ENCODE measurements around the gene SAP30BP. TPM values are rescaled to one million over a fixed set of nuclear protein-coding genes. Genes with fewer than 3 reads are reported as not detected.
A peak's percentile ranks its signal among the peaks of the same experiment; 100 is the strongest.

SAP30BP gene
- total RNA-seq, 4 donors from 2014 or later = 33.9 to 72.7 (median 44.4) TPM

DNA sequence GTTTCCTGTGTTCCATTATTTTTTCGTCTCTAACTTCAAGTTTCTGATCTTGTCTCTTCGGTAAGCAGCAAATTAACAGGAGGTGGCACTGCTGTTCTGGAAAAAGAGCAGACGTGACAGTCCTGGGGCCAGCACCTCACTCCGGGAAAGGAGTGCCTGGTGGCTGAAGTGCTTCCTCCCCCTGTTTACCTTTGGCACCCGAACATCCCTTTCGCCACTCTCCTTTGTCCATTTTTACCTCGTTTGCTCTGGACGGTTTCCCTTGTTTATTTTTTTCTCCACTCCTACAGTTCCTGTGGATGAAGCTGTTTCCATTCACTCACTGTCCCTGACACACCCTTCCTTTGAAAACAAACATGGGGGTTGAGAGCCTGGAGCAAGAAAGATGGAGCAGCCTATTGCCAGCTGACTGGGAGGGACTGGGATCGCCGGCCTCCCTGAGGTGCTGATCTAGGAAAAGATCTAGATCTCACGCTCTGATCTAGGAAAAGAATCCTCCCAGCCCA is 12.6 kb downstream of the SAP30BP start:
- Histone ChIP-seq H3K9me3 (no peaks in the 10 kb centered on the region), H3K4me1 (peaks cover 14 to 57% (median 38%) of the 10 kb centered on the region in 3 donors), H3K4me3 (no peak overlapping the region), H3K27me3 (no peaks in the 10 kb centered on the region), H3K36me3 (peaks cover 0 to 40% (median 0%) of the 10 kb centered on the region in 3 donors), H3K27ac (peak overlapping the region; percentile 24 to 72 (median 66))
- DNase-seq = no peak
- TF ChIP-seq, protein P1, sequence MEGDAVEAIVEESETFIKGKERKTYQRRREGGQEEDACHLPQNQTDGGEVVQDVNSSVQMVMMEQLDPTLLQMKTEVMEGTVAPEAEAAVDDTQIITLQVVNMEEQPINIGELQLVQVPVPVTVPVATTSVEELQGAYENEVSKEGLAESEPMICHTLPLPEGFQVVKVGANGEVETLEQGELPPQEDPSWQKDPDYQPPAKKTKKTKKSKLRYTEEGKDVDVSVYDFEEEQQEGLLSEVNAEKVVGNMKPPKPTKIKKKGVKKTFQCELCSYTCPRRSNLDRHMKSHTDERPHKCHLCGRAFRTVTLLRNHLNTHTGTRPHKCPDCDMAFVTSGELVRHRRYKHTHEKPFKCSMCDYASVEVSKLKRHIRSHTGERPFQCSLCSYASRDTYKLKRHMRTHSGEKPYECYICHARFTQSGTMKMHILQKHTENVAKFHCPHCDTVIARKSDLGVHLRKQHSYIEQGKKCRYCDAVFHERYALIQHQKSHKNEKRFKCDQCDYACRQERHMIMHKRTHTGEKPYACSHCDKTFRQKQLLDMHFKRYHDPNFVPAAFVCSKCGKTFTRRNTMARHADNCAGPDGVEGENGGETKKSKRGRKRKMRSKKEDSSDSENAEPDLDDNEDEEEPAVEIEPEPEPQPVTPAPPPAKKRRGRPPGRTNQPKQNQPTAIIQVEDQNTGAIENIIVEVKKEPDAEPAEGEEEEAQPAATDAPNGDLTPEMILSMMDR (IDR thresholded peaks at IDR 0.05) = peak in 5 of 6 experiments; percentile 20 to 72 (median 57)
- TF ChIP-seq POLR2A (IDR thresholded peaks at IDR 0.05) = no peak
- intact Hi-C loops (cut with DNase I) = no loop called here
- WGBS, 2 donors = 25 to 41% methylated on average over 9 to 10 of the region's 11 CpGs

DNA sequence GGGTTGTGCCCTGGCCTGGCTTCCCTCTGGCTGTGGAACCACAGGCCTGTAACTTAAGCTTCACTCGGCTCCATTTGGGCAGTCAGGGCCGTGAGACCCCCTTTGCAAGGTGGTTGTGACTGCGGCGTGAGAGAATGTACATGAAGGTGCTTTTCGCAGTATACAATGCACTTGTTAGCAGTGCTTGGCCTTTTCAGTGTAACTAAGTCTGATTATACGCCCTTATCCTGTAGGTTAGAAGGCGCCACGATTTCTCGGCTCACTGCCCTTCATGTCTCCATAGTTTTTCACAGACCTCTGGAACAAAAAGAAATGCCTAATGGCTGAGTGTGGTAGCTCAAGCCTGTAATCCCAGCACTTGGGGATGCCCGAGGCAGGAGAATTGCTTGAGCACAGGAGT is 13.3 kb downstream of the SAP30BP start:
- TF ChIP-seq, protein P1 (IDR thresholded peaks at IDR 0.05) = no peak
- no peak for TF ChIP-seq POLR2A (IDR thresholded peaks at IDR 0.05)
- Histone ChIP-seq H3K4me3 (no peak overlapping the region), H3K4me1 (peaks cover 14 to 57% (median 41%) of the 10 kb centered on the region in 3 donors), H3K27ac (peak overlapping the region; percentile 24 to 72 (median 66)), H3K36me3 (peaks cover 0 to 40% (median 0%) of the 10 kb centered on the region in 3 donors), H3K27me3 (no peaks in the 10 kb centered on the region), H3K9me3 (no peaks in the 10 kb centered on the region)
- intact Hi-C loops (cut with DNase I) = no loop called here
- 81 to 92% methylated on average over 6 to 8 of the region's 10 CpGs for WGBS, 2 donors
- no peak for DNase-seq

DNA sequence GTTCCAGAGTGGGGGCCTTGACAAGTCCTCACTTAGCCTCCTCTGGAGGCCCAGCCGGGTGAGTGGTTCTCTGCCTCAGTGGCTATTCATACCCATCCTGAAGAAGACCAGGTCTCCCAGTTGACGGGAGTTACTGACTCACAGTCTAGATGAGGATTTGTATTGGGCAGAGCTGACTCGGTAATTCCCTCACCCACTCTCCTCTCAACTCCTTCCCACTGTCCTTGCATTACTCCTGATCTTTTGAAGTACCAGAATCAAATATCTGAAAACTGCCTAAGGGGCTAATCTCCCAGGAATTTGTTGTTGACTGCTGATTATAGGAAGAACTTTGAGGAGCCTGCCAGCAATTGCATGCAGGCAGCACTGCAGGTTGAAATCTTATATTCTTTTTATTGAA is 14.2 kb downstream of the SAP30BP start:
- intact Hi-C loops (cut with DNase I) = no loop called here
- no peak overlapping the region for H3K4me3 ChIP-seq
- H3K4me1 ChIP-seq = peaks cover 20 to 63% (median 50%) of the 10 kb centered on the region in 3 donors
- H3K36me3 ChIP-seq = peaks cover 0 to 33% (median 0%) of the 10 kb centered on the region in 3 donors
- H3K27ac ChIP-seq = peak overlapping the region; percentile 24 to 72 (median 66)
- H3K27me3 ChIP-seq = no peaks in the 10 kb centered on the region
- no peak for DNase-seq
- H3K9me3 ChIP-seq = no peaks in the 10 kb centered on the region
- no peak for TF ChIP-seq POLR2A (IDR thresholded peaks at IDR 0.05)
- TF ChIP-seq, protein P1 (IDR thresholded peaks at IDR 0.05) = no peak
- WGBS, 2 donors = 39 to 49% methylated on average over 3 of the region's 3 CpGs

DNA sequence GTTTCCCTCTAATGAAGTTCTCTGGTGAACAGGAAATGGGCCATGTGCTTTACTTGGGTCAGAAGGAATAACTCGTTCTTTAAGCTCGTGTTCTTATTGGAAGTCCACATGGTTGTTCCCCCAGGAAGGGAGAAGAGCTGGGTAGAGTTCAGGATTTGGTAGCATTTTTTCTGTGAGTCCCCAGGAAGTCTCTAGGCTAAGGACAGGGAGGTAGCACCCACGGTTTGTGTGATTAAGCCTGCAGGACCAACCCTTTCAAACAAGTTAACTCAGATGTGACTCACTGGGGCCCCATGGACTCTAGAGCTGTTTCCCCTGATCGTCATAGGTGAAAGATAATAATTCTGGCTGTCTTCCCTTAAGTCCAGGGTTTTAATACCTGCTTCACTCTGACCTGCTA is 16.4 kb downstream of the SAP30BP start:
- no peak for DNase-seq
- H3K9me3 ChIP-seq = no peaks in the 10 kb centered on the region
- H3K4me3 ChIP-seq = no peak overlapping the region
- H3K36me3 ChIP-seq = peaks cover 0 to 15% (median 0%) of the 10 kb centered on the region in 3 donors
- H3K27ac ChIP-seq = peak overlapping the region; percentile 81 to 87 (median 86)
- no peaks in the 10 kb centered on the region for H3K27me3 ChIP-seq
- intact Hi-C loops (cut with DNase I) = no loop called here
- peaks cover 31 to 86% (median 72%) of the 10 kb centered on the region in 3 donors for H3K4me1 ChIP-seq
- TF ChIP-seq, protein P1 (IDR thresholded peaks at IDR 0.05) = no peak
- no peak for TF ChIP-seq POLR2A (IDR thresholded peaks at IDR 0.05)
- 32 to 35% methylated on average over 4 of the region's 4 CpGs for WGBS, 2 donors

DNA sequence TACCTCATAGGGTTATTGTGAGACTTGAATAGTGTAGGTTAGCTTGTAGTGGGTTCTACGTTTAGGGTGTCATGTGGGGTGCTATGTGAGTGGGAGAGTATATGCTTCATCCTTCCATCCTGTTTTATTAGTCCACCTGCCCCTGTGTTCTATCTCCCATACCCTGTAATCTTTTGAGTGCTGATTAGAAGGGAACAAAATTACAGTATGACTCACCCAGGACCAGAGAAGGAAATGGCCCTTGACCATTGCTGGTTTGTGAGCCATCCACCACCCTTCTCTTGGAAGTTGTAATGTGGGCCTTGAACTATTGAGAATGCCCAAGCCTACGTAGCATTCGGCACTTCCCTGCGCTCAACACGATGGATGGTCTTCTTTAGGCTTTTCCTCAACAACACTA is 17.1 kb downstream of the SAP30BP start:
- H3K4me1 ChIP-seq = peaks cover 35 to 88% (median 78%) of the 10 kb centered on the region in 3 donors
- no peaks in the 10 kb centered on the region for H3K27me3 ChIP-seq
- no peak for DNase-seq
- no peak overlapping the region for H3K4me3 ChIP-seq
- H3K9me3 ChIP-seq = no peaks in the 10 kb centered on the region
- WGBS, 2 donors = 64 to 78% methylated on average over 1 to 5 of the region's 5 CpGs
- peaks cover 0 to 8% (median 0%) of the 10 kb centered on the region in 3 donors for H3K36me3 ChIP-seq
- intact Hi-C loops (cut with DNase I) = no loop called here
- TF ChIP-seq, protein P1 (IDR thresholded peaks at IDR 0.05) = no peak
- TF ChIP-seq POLR2A (IDR thresholded peaks at IDR 0.05) = no peak
- H3K27ac ChIP-seq = peak overlapping the region; percentile 81 to 87 (median 86)

Data from esophagus squamous epithelium (tissue), 5 donors.